GM18505 (cell line): ENCODE data around the gene PDLIM1.

Source experiments
- ATAC-seq: cut with Tn5 transposase; IDR thresholded peaks from one replicate; pipeline ENCODE4 v1.9.1; 2021; ENCODE audit not compliant: unreplicated experiment
- POLR2A ChIP-seq: IDR thresholded peaks from 4 replicates; pipeline ENCODE4 v1.6.1; 2011; ENCODE audit warnings: borderline replicate concordance; ENCODE audit not compliant: insufficient read depth, insufficient read length; ENCODE audit errors: extremely low read depth

PDLIM1 gene

DNA sequence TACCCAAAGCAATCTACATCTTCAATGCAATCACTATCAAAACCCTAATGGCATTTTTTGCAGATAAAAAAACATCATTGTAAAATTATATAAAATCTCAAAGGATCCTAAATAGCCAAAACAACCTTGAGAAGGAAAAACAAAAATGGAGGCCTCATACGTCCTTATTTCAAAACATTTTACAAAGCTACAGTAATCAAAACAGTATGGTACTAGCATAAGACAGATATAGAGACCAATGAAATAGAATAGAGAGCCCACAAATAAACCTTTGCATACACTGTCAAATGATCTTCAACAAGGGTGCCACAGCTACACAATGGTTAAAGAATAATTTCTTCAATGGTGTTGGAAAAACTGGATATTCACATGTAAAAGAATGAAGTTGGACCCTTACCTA, 34.5 kb downstream of the PDLIM1 start:
- no peak for ATAC-seq

DNA sequence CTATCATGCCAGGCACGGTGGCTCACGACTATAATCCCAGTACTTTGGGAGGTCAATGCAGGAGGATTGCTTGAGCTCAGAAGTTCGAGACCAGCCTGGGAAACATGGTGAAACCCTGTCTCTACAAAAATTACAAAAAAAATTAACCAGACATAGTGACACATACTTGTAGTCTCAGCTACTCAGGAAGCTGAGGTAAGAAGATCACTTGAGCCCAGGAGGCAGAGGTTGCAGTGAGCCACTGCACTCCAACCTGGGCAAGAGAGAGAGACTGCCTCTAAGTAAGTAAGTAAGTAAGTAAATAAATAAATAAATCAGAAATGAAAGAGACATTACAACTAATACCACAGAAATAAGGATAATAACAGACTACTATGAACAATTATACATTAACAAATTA, 36.2 kb downstream of the PDLIM1 start:
- no peak for ATAC-seq

More for the DNA sequence above, 34.5 kb downstream of the PDLIM1 start:
- no peak for TF ChIP-seq POLR2A

DNA sequence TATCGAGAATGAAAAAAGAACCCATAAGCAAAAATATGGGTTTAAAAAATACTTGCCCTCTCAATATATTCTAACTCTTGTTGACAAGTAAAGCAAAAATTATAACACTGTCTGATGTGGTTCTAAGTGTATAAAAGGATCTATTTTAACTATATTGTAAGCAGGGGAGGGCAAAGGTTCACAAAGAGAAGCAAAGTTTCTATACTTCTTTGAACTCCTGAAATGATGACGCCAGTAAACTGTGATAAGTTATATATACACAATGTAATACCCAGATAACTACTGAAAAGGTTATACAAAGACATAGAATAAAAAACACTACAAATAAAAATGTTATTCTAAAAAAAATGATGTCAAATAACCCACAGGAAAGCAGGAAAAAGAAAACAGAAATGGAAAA, 37.1 kb downstream of the PDLIM1 start:
- TF ChIP-seq POLR2A = no peak
- ATAC-seq = no peak

More for the DNA sequence above, 36.2 kb downstream of the PDLIM1 start:
- TF ChIP-seq POLR2A = no peak

DNA sequence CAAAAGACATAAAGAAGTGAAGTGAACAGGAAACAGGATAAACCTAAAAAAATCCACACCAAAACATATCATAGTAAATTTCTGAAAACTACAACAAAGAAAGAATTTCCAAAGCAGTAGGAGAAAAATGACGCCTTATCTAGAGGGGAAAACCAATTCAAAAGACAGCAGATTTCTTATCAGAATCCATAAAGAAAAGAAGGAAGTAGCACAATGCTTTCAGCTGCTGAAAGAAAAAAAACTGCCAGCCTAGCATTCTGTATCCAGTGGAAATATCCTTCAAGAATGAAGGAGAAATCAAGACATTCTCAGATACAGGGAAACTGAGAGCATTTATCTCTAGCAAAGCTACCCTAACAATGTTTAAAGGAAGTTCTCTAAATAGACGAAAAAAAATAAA, 37.8 kb downstream of the PDLIM1 start:
- no peak for TF ChIP-seq POLR2A
- ATAC-seq = no peak

DNA sequence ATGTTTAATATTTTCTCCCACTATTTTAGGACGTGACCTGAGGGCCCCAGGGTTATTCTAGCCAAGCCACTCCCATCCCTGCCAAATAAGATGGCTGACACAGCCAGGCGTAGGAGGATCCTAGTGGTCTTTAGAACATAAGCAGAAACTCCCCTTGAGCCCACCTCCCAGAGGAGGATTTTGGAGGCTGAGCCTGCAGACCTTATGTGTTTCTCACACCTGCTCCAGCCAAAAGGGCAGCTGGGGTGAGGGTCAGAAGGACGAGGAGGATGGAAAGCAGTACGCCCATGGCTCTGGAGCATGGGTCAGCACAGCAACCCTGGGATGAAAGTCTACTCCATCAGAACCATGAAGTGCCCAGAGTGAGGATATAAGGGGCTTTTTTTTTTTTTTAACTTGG, 39.9 kb downstream of the PDLIM1 start:
- ATAC-seq = no peak
- no peak for TF ChIP-seq POLR2A

DNA sequence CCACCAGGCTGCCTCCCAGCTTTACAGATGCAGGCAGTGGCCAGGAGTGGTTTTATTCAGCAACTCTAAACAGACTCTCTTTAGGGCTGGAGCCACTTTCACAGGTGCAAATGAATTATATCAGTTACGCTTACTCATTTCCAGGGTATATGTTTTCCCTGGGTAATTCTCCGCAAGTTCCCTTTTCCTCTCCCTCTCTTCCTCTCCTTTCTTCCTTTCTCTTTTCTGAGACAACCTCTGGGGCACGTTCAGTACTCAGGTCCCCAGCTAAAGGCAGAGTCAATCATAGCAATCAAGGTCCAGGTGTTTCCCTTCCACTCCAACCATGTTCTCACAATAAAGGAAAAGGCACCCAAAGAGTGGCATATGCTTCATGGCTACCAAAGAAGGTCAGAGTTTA, 41.3 kb downstream of the PDLIM1 start:
- no peak for TF ChIP-seq POLR2A
- no peak for ATAC-seq

DNA sequence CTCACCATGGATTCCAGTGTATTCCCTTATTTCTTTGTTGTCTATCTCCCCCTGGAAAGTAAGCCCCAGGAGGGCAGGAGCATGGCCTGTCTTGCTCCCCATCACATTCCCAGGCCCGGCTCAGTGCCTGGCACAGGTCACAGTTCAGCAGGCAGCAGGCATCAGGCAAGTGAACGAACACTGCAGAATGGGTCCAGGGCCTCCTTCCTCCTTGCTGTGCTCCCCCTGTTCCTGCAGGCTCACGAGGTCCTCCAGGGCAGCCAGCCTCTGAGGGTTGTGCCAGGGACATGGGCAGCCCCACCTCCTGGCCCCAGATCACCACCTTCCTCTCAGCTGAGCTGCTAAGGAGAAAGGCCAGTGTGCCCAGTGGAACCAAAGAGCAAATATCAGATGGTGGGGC, 41.8 kb downstream of the PDLIM1 start:
- no peak for TF ChIP-seq POLR2A
- no peak for ATAC-seq

DNA sequence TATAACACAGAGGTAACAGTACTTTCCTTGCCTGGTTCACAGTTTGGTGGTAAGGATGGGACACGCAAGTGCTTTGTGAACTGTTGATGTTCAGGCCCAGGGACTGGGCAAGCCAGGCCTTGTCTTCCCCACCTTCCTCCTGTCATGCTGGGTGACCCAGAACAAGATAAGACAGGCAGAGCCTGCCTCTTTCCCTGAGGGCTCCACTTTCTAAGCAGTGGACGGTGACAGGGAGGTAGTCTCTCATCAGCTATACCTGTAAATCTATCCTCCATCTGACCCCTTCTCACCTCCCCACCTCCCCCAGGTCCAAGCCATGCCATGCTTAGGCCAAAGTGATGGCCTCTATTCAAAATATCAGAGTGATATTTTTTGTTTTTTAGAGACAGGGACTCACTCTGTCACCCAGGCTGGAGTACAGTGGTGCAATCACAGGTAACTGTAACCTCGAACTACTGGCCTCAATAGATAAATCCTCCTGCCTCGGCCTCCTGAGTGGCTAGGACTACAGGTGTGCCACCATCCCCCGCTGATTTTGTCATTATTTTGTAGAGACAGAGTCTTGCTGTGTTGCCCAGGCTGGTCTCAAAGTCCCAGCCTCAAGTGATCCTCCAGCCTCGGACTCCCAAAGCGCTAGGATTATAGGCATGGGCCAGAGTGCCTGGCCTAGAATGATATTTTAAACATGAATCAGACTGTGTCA, 42.8 kb downstream of the PDLIM1 start:
- TF ChIP-seq POLR2A = no peak
- no peak for ATAC-seq

DNA sequence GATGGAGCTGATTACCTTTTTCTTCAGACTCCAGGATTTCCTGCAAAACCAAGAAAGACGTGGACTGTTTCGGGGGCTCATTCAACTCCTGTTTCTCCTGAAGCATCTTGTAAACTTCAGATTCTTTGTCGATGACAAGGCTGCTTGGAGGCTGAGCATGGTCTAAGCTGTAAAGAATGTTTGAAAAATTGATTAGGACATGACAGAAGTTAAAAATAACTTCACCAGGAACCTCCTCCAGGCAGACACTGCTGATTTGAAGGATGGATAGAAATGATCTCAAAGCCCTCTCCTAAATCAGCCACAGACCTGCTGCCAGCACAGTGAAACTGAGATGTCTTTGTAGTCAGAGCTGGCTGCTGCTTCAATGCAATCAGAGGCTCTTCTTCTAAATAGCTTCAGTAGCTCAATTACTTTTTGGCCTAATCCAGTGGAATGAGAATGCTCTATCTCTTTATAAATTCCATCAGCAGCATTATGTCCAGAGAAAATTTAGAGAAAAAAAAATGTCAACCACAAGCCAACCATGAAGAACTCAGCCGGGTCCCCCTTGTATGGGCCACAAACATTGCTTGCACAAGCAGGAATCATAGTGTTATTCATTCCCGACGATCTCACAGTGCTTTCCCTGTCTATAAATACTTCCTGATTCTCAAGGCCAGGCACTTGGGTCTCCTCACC, 43.5 kb downstream of the PDLIM1 start:
- no peak for ATAC-seq
- TF ChIP-seq POLR2A = no peak

DNA sequence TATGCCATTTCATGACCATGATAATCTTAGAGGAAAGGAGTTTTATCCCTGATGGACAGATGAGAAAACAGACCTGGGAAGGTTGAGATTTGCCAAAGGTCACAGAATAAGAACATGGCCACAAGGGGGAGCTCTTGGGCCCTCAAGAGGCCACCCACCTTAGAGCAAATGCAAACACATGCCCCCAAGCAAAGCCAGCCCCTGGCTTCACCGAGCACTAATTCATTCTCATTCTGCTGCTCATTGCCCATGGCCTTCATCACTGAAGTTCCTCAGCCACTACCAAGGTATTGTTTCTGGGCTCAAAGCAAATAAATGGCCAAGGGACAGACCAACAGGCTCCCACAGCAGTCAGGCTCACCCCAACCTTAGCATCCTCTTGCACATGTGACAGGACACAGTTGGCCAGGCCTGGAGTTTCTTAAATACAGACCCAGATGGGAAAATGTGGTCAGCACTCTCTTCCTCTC, 44.2 kb downstream of the PDLIM1 start:
- no peak for ATAC-seq
- no peak for TF ChIP-seq POLR2A

DNA sequence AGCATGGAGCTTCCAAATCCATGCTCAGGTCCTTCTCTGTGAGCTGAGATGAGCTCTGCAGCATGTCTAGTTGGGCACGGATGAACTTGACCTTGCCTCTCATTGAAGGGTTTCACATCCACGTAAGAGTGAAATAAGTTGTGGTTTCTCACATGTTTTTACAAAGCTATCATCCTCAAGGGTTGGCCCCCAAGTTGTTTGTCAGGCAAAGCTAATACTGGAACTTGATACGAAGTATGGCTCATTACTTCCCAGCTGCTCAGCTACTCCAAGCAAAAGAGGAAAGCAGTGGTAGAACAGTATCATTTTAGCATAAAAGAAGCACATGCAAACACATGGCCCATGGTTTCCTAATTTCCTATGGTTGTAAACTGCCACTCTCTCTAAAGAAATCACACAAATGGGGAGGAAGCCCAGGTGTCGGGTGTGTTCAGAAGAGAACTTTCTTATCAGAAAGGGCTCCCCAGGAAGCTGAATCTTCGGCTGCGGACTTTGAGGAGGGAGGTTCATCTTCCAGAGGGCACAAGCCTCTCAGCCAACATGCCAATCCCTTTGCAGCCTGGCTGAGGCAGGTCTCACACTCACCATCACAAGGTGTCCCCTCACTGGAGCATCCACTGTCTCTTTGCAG, 45.3 kb downstream of the PDLIM1 start:
- no peak for TF ChIP-seq POLR2A

DNA sequence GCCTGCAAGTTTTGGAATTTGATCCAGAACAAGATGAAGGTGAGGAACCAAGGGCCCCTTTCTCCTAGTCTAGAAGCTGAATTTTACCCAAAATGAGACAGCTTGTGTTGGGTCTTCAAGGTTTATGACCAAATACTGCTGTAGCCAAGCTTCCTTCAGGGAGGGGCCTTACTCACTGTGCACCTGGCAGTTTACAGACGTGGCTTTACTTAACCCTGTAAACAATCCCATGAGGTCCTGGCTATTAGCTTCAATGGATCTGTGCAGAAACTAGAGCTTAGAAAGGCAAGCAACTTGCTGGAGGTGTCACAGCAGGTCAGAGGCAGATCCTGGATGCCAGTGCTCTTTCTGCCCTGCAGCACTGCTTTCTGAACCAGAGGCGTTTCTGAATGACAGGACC, 46.7 kb downstream of the PDLIM1 start:
- TF ChIP-seq POLR2A = no peak
- no peak for ATAC-seq

More for the DNA sequence above, 45.3 kb downstream of the PDLIM1 start:
- peak; percentile 75 for ATAC-seq

DNA sequence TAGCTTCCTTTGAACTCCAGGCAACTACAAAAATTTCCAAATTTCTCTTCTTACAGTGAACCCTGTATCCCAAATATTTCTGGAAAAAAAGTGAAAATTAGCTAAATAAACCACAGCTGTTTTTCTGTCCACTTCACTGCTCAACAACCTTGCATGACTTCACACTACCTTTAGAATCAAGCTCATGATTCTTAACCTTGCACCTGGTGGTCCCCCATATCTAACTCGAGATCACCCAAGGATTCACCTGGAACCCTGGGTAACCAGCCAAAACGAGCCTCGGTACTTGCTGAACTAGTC, 47.5 kb downstream of the PDLIM1 start:
- no peak for TF ChIP-seq POLR2A
- ATAC-seq = no peak
